Stomach (tissue), 9 donors: Measurements from ENCODE around the gene LARGE1. TPM values are rescaled to one million over a fixed set of nuclear protein-coding genes. Genes with fewer than 3 reads are reported as not detected.

Source experiments
- DNase-seq, 2 donors: peaks; one replicate each; pipeline versions ENCODE4 v3.0.0 to v3.0.0-alpha.2; 2013 to 2019
- H3K27ac ChIP-seq, 5 donors: fragments of 200-600 bp in 4 of 5; sonication (generic) in 4 of 5; one replicate each; pipeline ENCODE4 v1.5.1; 2013 to 2019; ENCODE audit warnings: mild to moderate bottlenecking in 1 of 5, moderate library complexity in 1 of 5
- H3K27me3 ChIP-seq, 3 donors: fragments of 200-600 bp; sonication (generic); one replicate each; pipeline ENCODE4 v1.5.1; 2017 to 2019; ENCODE audit warnings: mixed run types in 1 of 3
- H3K36me3 ChIP-seq, 4 donors: fragments of 200-600 bp; sonication (generic); 1 replicate in 3 of 4; 2 replicates in 1 of 4; pipeline ENCODE4 v1.5.1; 2016 to 2019
- H3K4me1 ChIP-seq, 4 donors: fragments of 200-600 bp; sonication (generic); one replicate each; pipeline ENCODE4 v1.5.1; 2016 to 2019
- H3K4me3 ChIP-seq, 4 donors: fragments of 200-600 bp; sonication (generic) in 3 of 4; one replicate each; pipeline ENCODE4 v1.5.1; 2016 to 2019; ENCODE audit warnings: mild to moderate bottlenecking in 1 of 4
- H3K9me3 ChIP-seq, 4 donors: fragments of 200-600 bp; sonication (generic); one replicate each; pipeline ENCODE4 v1.5.1; 2016 to 2019
- CTCF ChIP-seq, 7 experiments: fragments of 450-650 bp in 4 of 7; fragments of 200-600 bp in 3 of 7; sonication (generic) in 3 of 7; IDR thresholded peaks; one replicate each; pipeline ENCODE4 v1.5.1; 2016 to 2019; ENCODE audit warnings: antibody characterized with exemption in 7 of 7, control low read depth in 2 of 7, mild to moderate bottlenecking in 1 of 7
- EP300 ChIP-seq: sonication (generic); formaldehyde crosslinking; IDR thresholded peaks from one replicate; pipeline ENCODE4 v1.6.1; 2017; ENCODE audit warnings: antibody characterized with exemption
- POLR2A ChIP-seq, 4 donors: fragments of 450-650 bp; IDR thresholded peaks; one replicate each; pipeline ENCODE4 v1.6.1; 2016; ENCODE audit warnings: antibody characterized with exemption in 4 of 4, control low read depth in 2 of 4, mild to moderate bottlenecking in 1 of 4, moderate library complexity in 1 of 4
- POLR2AphosphoS5 ChIP-seq, 3 donors: sonication (generic); formaldehyde crosslinking; IDR thresholded peaks; one replicate each; pipeline ENCODE4 v1.6.1; 2016; ENCODE audit warnings: antibody characterized with exemption in 3 of 3
- WGBS, 5 donors: extraction: QIAGEN DNeasy Blood & Tissue Kit in 3 of 5; methylation state at CpG; one replicate each; pipeline versions ENCODE4 v1.1.5 to v1.1.7; 2013 to 2018; 5-methylcytosine and 5-hydroxymethylcytosine counted together
- intact Hi-C: fragments of 100-400 bp; cut with DNase I; formaldehyde crosslinking; loops from one replicate; pipeline ENCODE4 v1.15.1; 2023; ENCODE audit warnings: low total_unique reads
- polyA plus RNA-seq, 3 donors: library from polyadenylated mRNA; stranded (reverse); fragments of 200-250 nt; gene quantifications; one replicate each; pipeline ENCODE4 v1.2.3, GENCODE V29; 2013
- total RNA-seq, 5 donors: library from RNA; depleted of rRNA; stranded (reverse); fragments of >200 nt; gene quantifications; one replicate each; pipeline versions ENCODE4 v1.1.0 to v1.2.3, GENCODE V29; 2014 to 2016
- donor health status: healthy with polysubstance abuse.
- donor health status: Bipolar disorder and iron deficiency.
- donor health status: healthy.

The LARGE1 gene
- total and polyA plus RNA-seq, 8 donors: 3.5 to 110 (median 51.6) TPM

GRCh38 chr22:33404723-33405122 lies 515.6 kb downstream of the LARGE1 start:
- no peak for DNase-seq
- TF ChIP-seq CTCF (IDR thresholded peaks at IDR 0.05) (no peak), EP300 (no peak), POLR2AphosphoS5 (IDR thresholded peaks at IDR 0.05) (no peak), POLR2A (IDR thresholded peaks at IDR 0.05) (no peak)
- 81 to 91% (median 88%) methylated on average over 3 of the region's 3 CpGs for WGBS, 5 donors

GRCh38 chr22:33402325-33402724 lies 518.0 kb downstream of the LARGE1 start:
- H3K27me3 ChIP-seq: no peaks in the 10 kb centered on the region
- no peak overlapping the region for H3K4me3 ChIP-seq
- DNase-seq: no peak
- WGBS, 5 donors: 90 to 94% (median 92%) methylated on average over 3 of the region's 3 CpGs
- peaks cover 0 to 5% (median 0%) of the 10 kb centered on the region in 4 donors for H3K4me1 ChIP-seq
- no peak overlapping the region for H3K27ac ChIP-seq
- no peaks in the 10 kb centered on the region for H3K9me3 ChIP-seq
- intact Hi-C loops: no loop called here
- peaks cover 0 to 14% (median 6%) of the 10 kb centered on the region in 4 donors for H3K36me3 ChIP-seq
- no peak for TF ChIP-seq EP300
- no peak for TF ChIP-seq POLR2AphosphoS5 (IDR thresholded peaks at IDR 0.05)
- TF ChIP-seq CTCF (IDR thresholded peaks at IDR 0.05): no peak
- TF ChIP-seq POLR2A (IDR thresholded peaks at IDR 0.05): no peak

More at GRCh38 chr22:33404723-33405122, 515.6 kb downstream of the LARGE1 start:
- peaks cover 0 to 5% (median 0%) of the 10 kb centered on the region in 4 donors for H3K4me1 ChIP-seq
- H3K27me3 ChIP-seq: no peaks in the 10 kb centered on the region
- H3K27ac ChIP-seq: no peak overlapping the region
- H3K9me3 ChIP-seq: no peaks in the 10 kb centered on the region
- no peak overlapping the region for H3K4me3 ChIP-seq
- intact Hi-C loops: no loop called here
- peaks cover 0 to 14% (median 6%) of the 10 kb centered on the region in 4 donors for H3K36me3 ChIP-seq

- H3K4me3 ChIP-seq: no peak overlapping the region
- H3K9me3 ChIP-seq: no peaks in the 10 kb centered on the region
- no peaks in the 10 kb centered on the region for H3K27me3 ChIP-seq
- peaks cover 0 to 14% (median 6%) of the 10 kb centered on the region in 4 donors for H3K36me3 ChIP-seq
- 83 to 93% (median 90%) methylated on average over 5 of the region's 5 CpGs for WGBS, 5 donors
- H3K4me1 ChIP-seq: peaks cover 0 to 5% (median 0%) of the 10 kb centered on the region in 4 donors
- no peak overlapping the region for H3K27ac ChIP-seq
- TF ChIP-seq POLR2A (IDR thresholded peaks at IDR 0.05) (no peak), POLR2AphosphoS5 (IDR thresholded peaks at IDR 0.05) (no peak), CTCF (IDR thresholded peaks at IDR 0.05) (no peak), EP300 (no peak)
- intact Hi-C loops: no loop called here
- DNase-seq: no peak
These were observed 519.0 kb downstream of the LARGE1 start for GRCh38 chr22:33401291-33401690.

GRCh38 chr22:33400891-33401290 lies 519.4 kb downstream of the LARGE1 start:
- peaks cover 0 to 5% (median 0%) of the 10 kb centered on the region in 4 donors for H3K4me1 ChIP-seq
- TF ChIP-seq POLR2AphosphoS5 (IDR thresholded peaks at IDR 0.05): no peak
- TF ChIP-seq CTCF (IDR thresholded peaks at IDR 0.05): no peak
- TF ChIP-seq EP300: no peak
- H3K36me3 ChIP-seq: peaks cover 0 to 14% (median 6%) of the 10 kb centered on the region in 4 donors
- no peaks in the 10 kb centered on the region for H3K27me3 ChIP-seq
- H3K9me3 ChIP-seq: no peaks in the 10 kb centered on the region
- DNase-seq: no peak
- no peak overlapping the region for H3K4me3 ChIP-seq
- 71 to 88% (median 80%) methylated on average over 5 of the region's 5 CpGs for WGBS, 5 donors
- no peak overlapping the region for H3K27ac ChIP-seq
- intact Hi-C loops: no loop called here
